Measurements from ENCODE around the gene POLR2A.
A peak's percentile ranks its signal among the peaks of the same experiment; 100 is the strongest.
"Not testable (repeated sequence)": the region's sequence is repeated elsewhere in the genome, so short reads cannot be mapped to it uniquely, and the experiment has no call there.

POLR2A gene

GRCh38 chr17:7481842-7482741 lies 2.1 kb upstream of the POLR2A start:
- H3K9ac ChIP-seq (ENCODE audit: low read length); H3K36me3 ChIP-seq (ENCODE audit: control insufficient read depth, insufficient read depth, low read length); H3K27me3 ChIP-seq (ENCODE audit: control insufficient read depth, insufficient read depth, low read length); H3K9me3 ChIP-seq (ENCODE audit: control insufficient read depth, insufficient read depth, low read depth, low read length); H3K27ac ChIP-seq (ENCODE audit: low read depth, low read length); H3K4me3 ChIP-seq (ENCODE audit: low read depth, low read length): not testable (repeated sequence)
- peaks cover 37% of the 10 kb centered on the region for H3K4me1 ChIP-seq (ENCODE audit: control insufficient read depth, insufficient read depth, low read length)

GRCh38 chr17:7482742-7483088 lies 1.5 kb upstream of the POLR2A start:
- not testable (repeated sequence) for H3K9ac ChIP-seq (ENCODE audit: low read length); H3K9me3 ChIP-seq (ENCODE audit: control insufficient read depth, insufficient read depth, low read depth, low read length); H3K36me3 ChIP-seq (ENCODE audit: control insufficient read depth, insufficient read depth, low read length); H3K27me3 ChIP-seq (ENCODE audit: control insufficient read depth, insufficient read depth, low read length); H3K27ac ChIP-seq (ENCODE audit: low read depth, low read length)
- Histone ChIP-seq H3K4me1 (ENCODE audit: control insufficient read depth, insufficient read depth, low read length) (peaks cover 35% of the 10 kb centered on the region), H3K4me3 (ENCODE audit: low read depth, low read length) (peak overlapping the region; percentile 83)

- Histone ChIP-seq H3K36me3 (ENCODE audit: control insufficient read depth, insufficient read depth, low read length) (no peaks in the 10 kb centered on the region), H3K4me3 (ENCODE audit: low read depth, low read length) (peak overlapping the region; percentile 83), H3K27ac (ENCODE audit: low read depth, low read length) (peak overlapping the region; percentile 100), H3K4me1 (ENCODE audit: control insufficient read depth, insufficient read depth, low read length) (peaks cover 29% of the 10 kb centered on the region), H3K9me3 (ENCODE audit: control insufficient read depth, insufficient read depth, low read depth, low read length) (no peaks in the 10 kb centered on the region), H3K9ac (ENCODE audit: low read length) (peak overlapping the region; percentile 94), H3K27me3 (ENCODE audit: control insufficient read depth, insufficient read depth, low read length) (no peaks in the 10 kb centered on the region)
Observed at GRCh38 chr17:7483255-7484066, 705 bp upstream of the POLR2A start.

GRCh38 chr17:7484919-7485377 lies 782 bp downstream of the POLR2A start:
- Histone ChIP-seq H3K27ac (ENCODE audit: low read depth, low read length) (0 out of 2 replicates have a peak overlapping the region, but pooled peaks have one; percentile 100), H3K9ac (ENCODE audit: low read length) (peak overlapping the region; percentile 94), H3K4me1 (ENCODE audit: control insufficient read depth, insufficient read depth, low read length) (peaks cover 24% of the 10 kb centered on the region), H3K9me3 (ENCODE audit: control insufficient read depth, insufficient read depth, low read depth, low read length) (no peaks in the 10 kb centered on the region), H3K4me3 (ENCODE audit: low read depth, low read length) (peak overlapping the region; percentile 83), H3K27me3 (ENCODE audit: control insufficient read depth, insufficient read depth, low read length) (no peaks in the 10 kb centered on the region), H3K36me3 (ENCODE audit: control insufficient read depth, insufficient read depth, low read length) (no peaks in the 10 kb centered on the region)

GRCh38 chr17:7486181-7486580 lies 2.0 kb downstream of the POLR2A start:
- Histone ChIP-seq H3K4me3 (ENCODE audit: low read depth, low read length) (peak overlapping the region; percentile 83), H3K27me3 (ENCODE audit: control insufficient read depth, insufficient read depth, low read length) (no peaks in the 10 kb centered on the region), H3K9me3 (ENCODE audit: control insufficient read depth, insufficient read depth, low read depth, low read length) (no peaks in the 10 kb centered on the region), H3K9ac (ENCODE audit: low read length) (no peak overlapping the region), H3K36me3 (ENCODE audit: control insufficient read depth, insufficient read depth, low read length) (peaks cover 7% of the 10 kb centered on the region; the same call in 1 of the 2 replicates), H3K4me1 (ENCODE audit: control insufficient read depth, insufficient read depth, low read length) (peaks cover 20% of the 10 kb centered on the region; the same call in 1 of the 2 replicates), H3K27ac (ENCODE audit: low read depth, low read length) (no peak overlapping the region)

- Histone ChIP-seq H3K27me3 (ENCODE audit: control insufficient read depth, insufficient read depth, low read length) (no peaks in the 10 kb centered on the region), H3K9ac (ENCODE audit: low read length) (no peak overlapping the region), H3K4me3 (ENCODE audit: low read depth, low read length) (no peak overlapping the region), H3K36me3 (ENCODE audit: control insufficient read depth, insufficient read depth, low read length) (peaks cover 30% of the 10 kb centered on the region), H3K27ac (ENCODE audit: low read depth, low read length) (no peak overlapping the region), H3K4me1 (ENCODE audit: control insufficient read depth, insufficient read depth, low read length) (peaks cover 11% of the 10 kb centered on the region; the same call in 1 of the 2 replicates), H3K9me3 (ENCODE audit: control insufficient read depth, insufficient read depth, low read depth, low read length) (no peaks in the 10 kb centered on the region)
Observed at GRCh38 chr17:7490144-7490543, 6.0 kb downstream of the POLR2A start.

GRCh38 chr17:7491583-7491982 lies 7.4 kb downstream of the POLR2A start:
- Histone ChIP-seq H3K9ac (ENCODE audit: low read length) (no peak overlapping the region), H3K27me3 (ENCODE audit: control insufficient read depth, insufficient read depth, low read length) (no peaks in the 10 kb centered on the region), H3K27ac (ENCODE audit: low read depth, low read length) (no peak overlapping the region), H3K9me3 (ENCODE audit: control insufficient read depth, insufficient read depth, low read depth, low read length) (no peaks in the 10 kb centered on the region), H3K4me1 (ENCODE audit: control insufficient read depth, insufficient read depth, low read length) (peaks cover 5% of the 10 kb centered on the region; the same call in 1 of the 2 replicates), H3K36me3 (ENCODE audit: control insufficient read depth, insufficient read depth, low read length) (peaks cover 44% of the 10 kb centered on the region), H3K4me3 (ENCODE audit: low read depth, low read length) (no peak overlapping the region)

GRCh38 chr17:7493941-7494340 lies 9.8 kb downstream of the POLR2A start:
- peaks cover 68% of the 10 kb centered on the region for H3K36me3 ChIP-seq (ENCODE audit: control insufficient read depth, insufficient read depth, low read length)
- H3K9me3 ChIP-seq (ENCODE audit: control insufficient read depth, insufficient read depth, low read depth, low read length) = no peaks in the 10 kb centered on the region
- H3K27me3 ChIP-seq (ENCODE audit: control insufficient read depth, insufficient read depth, low read length) = no peaks in the 10 kb centered on the region
- no peak overlapping the region for H3K9ac ChIP-seq (ENCODE audit: low read length)
- H3K4me1 ChIP-seq (ENCODE audit: control insufficient read depth, insufficient read depth, low read length) = no peaks in the 10 kb centered on the region
- H3K27ac ChIP-seq (ENCODE audit: low read depth, low read length) = no peak overlapping the region
- H3K4me3 ChIP-seq (ENCODE audit: low read depth, low read length) = no peak overlapping the region

- Histone ChIP-seq H3K9me3 (ENCODE audit: control insufficient read depth, insufficient read depth, low read depth, low read length) (no peaks in the 10 kb centered on the region), H3K27me3 (ENCODE audit: control insufficient read depth, insufficient read depth, low read length) (no peaks in the 10 kb centered on the region), H3K27ac (ENCODE audit: low read depth, low read length) (0 out of 2 replicates have a peak overlapping the region, but pooled peaks have one; percentile 13), H3K4me3 (ENCODE audit: low read depth, low read length) (no peak overlapping the region), H3K4me1 (ENCODE audit: control insufficient read depth, insufficient read depth, low read length) (no peaks in the 10 kb centered on the region), H3K36me3 (ENCODE audit: control insufficient read depth, insufficient read depth, low read length) (peaks cover 79% of the 10 kb centered on the region), H3K9ac (ENCODE audit: low read length) (no peak overlapping the region)
Observed at GRCh38 chr17:7495906-7496434, 11.8 kb downstream of the POLR2A start.

GRCh38 chr17:7496470-7497183 lies 12.5 kb downstream of the POLR2A start:
- H3K9me3 ChIP-seq (ENCODE audit: control insufficient read depth, insufficient read depth, low read depth, low read length) = no peaks in the 10 kb centered on the region
- no peaks in the 10 kb centered on the region for H3K27me3 ChIP-seq (ENCODE audit: control insufficient read depth, insufficient read depth, low read length)
- no peaks in the 10 kb centered on the region for H3K4me1 ChIP-seq (ENCODE audit: control insufficient read depth, insufficient read depth, low read length)
- 0 out of 2 replicates have a peak overlapping the region, but pooled peaks have one; percentile 13 for H3K27ac ChIP-seq (ENCODE audit: low read depth, low read length)
- peaks cover 79% of the 10 kb centered on the region for H3K36me3 ChIP-seq (ENCODE audit: control insufficient read depth, insufficient read depth, low read length)
- H3K9ac ChIP-seq (ENCODE audit: low read length) = no peak overlapping the region
- H3K4me3 ChIP-seq (ENCODE audit: low read depth, low read length) = no peak overlapping the region
